ENCODE data around the gene DTWD2. TPM values are rescaled to one million over a fixed set of nuclear protein-coding genes. Genes with fewer than 3 reads are reported as not detected.
"Not testable (repeated sequence)": the region's sequence is repeated elsewhere in the genome, so short reads cannot be mapped to it uniquely, and the experiment has no call there.

DTWD2 gene
- total and polyA plus RNA-seq, 12 donors, result 1.7 to 15.7 (median 12.8) TPM

DNA sequence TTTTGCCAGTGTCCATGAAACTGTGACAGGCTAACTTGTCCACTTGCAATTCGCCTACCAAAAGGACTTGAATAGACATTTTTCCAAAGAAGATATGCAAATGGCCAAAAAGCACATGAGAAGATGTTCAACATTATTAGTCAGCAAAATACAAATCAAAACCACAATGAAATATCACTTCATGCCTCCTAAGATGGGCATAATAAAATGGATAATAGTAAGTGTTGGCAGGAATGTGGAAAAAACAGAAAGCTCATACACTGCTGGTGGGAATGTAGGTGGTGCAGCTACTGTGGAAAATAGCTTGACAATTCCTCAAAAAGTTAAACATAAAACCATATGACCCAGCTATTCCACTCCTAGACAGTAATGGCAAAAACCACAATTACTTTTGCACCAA, 7.9 kb downstream of the DTWD2 start:
- Histone ChIP-seq H3K27me3 (no peaks in the 10 kb centered on the region), H3K4me1 (peaks cover 0 to 6% (median 0%) of the 10 kb centered on the region in 9 donors), H3K9me3 (peaks cover 0 to 22% (median 0%) of the 10 kb centered on the region in 11 donors), H3K36me3 (no peaks in the 10 kb centered on the region), H3K4me3 (no peak overlapping the region), H3K27ac (no peak overlapping the region)
- DNase-seq (no peak), ATAC-seq (no peak)
- intact Hi-C loops (cut with DNase I), result loop anchor here in 3 of 10 donors (10.0 kb wide), 4 partner anchors 94 to 434 kb away; partner anchors contain the start of gene DMXL1 (in 1 of the 3)
- TF ChIP-seq CTCF (IDR thresholded peaks at IDR 0.05), result no peak
- 95 to 100% methylated on average over 1 of the region's 1 CpG for WGBS, 2 donors

DNA sequence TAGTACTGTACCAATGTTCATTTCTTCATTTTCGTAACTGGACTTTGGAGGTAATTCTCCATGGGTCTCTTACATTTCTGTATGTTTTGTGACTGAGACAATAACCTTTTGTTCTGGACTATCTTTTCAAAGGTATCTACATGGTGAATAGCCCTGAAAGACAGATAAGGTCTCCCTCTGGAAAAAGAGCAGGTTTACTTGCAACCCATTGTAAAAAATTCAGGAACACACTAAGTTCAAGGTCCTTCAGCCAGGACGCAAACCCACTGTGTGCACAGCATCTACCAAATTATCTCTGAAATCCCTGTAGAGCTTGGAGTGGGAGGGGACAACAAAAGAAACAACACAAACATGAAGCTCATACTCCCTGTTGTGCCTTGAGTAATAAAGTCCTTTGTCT, 8.3 kb downstream of the DTWD2 start:
- 83 to 94% methylated on average over 2 of the region's 2 CpGs for WGBS, 2 donors
- DNase-seq (no peak), ATAC-seq (no peak)
- peaks cover 0 to 6% (median 0%) of the 10 kb centered on the region in 9 donors for H3K4me1 ChIP-seq
- H3K9me3 ChIP-seq, result peaks cover 0 to 23% (median 0%) of the 10 kb centered on the region in 11 donors
- no peak overlapping the region for H3K27ac ChIP-seq
- no peak for TF ChIP-seq CTCF (IDR thresholded peaks at IDR 0.05)
- intact Hi-C loops (cut with DNase I), result loop anchor here in 3 of 10 donors (10.0 kb wide), 4 partner anchors 95 to 435 kb away; partner anchors contain the start of gene DMXL1 (in 1 of the 3)
- H3K27me3 ChIP-seq, result no peaks in the 10 kb centered on the region
- H3K4me3 ChIP-seq, result no peak overlapping the region
- no peaks in the 10 kb centered on the region for H3K36me3 ChIP-seq

GRCh38 chr5:118973779-118974445, 14.4 kb downstream of the DTWD2 start:
- H3K36me3 ChIP-seq; H3K27me3 ChIP-seq; H3K4me1 ChIP-seq; DNase-seq; intact Hi-C loops (cut with DNase I); H3K4me3 ChIP-seq; ATAC-seq; H3K27ac ChIP-seq: not testable (repeated sequence)
- WGBS, 2 donors, result 94 to 96% methylated on average over 23 of the region's 23 CpGs
- peaks cover 0 to 23% (median 0%) of the 10 kb centered on the region in 11 donors for H3K9me3 ChIP-seq

GRCh38 chr5:118968925-118969375, 19.4 kb downstream of the DTWD2 start:
- ATAC-seq (peak; percentile 42 to 92 (median 70)), DNase-seq (peak in 1 of 2 donors; percentile 21)
- H3K36me3 ChIP-seq, result no peaks in the 10 kb centered on the region
- no peaks in the 10 kb centered on the region for H3K9me3 ChIP-seq
- no peak overlapping the region for H3K27ac ChIP-seq
- intact Hi-C loops (cut with DNase I), result no loop called here
- H3K27me3 ChIP-seq, result no peaks in the 10 kb centered on the region
- WGBS, 2 donors, result 48 to 54% methylated on average over 4 of the region's 4 CpGs
- no peak overlapping the region for H3K4me3 ChIP-seq
- peaks cover 0 to 15% (median 7%) of the 10 kb centered on the region in 9 donors for H3K4me1 ChIP-seq
- no peak for TF ChIP-seq CTCF (IDR thresholded peaks at IDR 0.05)

DNA sequence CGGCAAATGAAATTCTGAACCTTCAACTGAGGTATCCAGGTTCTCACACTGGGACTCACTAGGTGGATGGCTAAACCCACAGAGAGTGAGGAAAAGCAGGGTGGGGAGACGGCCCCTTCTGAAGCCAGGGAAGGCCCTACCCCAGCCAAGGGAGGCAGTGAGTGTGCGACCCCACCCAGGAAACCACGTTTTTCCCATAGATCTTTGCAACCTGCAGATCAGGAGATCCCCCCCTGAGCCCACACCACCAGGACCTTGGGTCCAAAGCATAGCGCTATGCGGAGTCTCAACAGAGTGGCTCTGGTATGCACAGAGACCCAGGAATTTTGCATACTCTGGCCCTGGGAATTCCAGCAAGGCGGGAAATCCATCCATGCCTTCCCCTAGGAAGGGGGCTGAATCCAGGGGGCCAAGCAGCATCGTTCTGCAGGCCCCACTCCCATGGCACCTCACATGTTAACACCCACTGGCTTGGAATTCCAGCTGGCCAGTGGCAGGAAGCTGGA, 19.9 kb downstream of the DTWD2 start:
- WGBS, 2 donors, result 80 to 81% methylated on average over 8 of the region's 8 CpGs
- H3K4me1 ChIP-seq, result peaks cover 0 to 15% (median 7%) of the 10 kb centered on the region in 9 donors
- H3K4me3 ChIP-seq, result no peak overlapping the region
- TF ChIP-seq CTCF (IDR thresholded peaks at IDR 0.05), result no peak
- H3K36me3 ChIP-seq, result no peaks in the 10 kb centered on the region
- H3K9me3 ChIP-seq, result no peaks in the 10 kb centered on the region
- peak in 3 of 8 donors; percentile 26 to 57 (median 47) for ATAC-seq
- no peaks in the 10 kb centered on the region for H3K27me3 ChIP-seq
- DNase-seq, result no peak
- H3K27ac ChIP-seq, result no peak overlapping the region
- intact Hi-C loops (cut with DNase I), result no loop called here
